HepG2 (cell line): Measurements from ENCODE around the gene DCAF15. TPM values are rescaled to one million over a fixed set of nuclear protein-coding genes. Genes with fewer than 3 reads are reported as not detected.

ENCODE experiments used
- ATAC-seq: fragments of 200-7000 bp; cut with Tn5 transposase; 3 replicates; pipeline ENCODE4 v1.9.1; 2020; ENCODE audit warnings: mild to moderate bottlenecking, moderate library complexity
- BruUV-seq: library from RNA; stranded (reverse); fragments of 400-500 nt; replicated peaks from 2 replicates; lab custom pipeline; 2021; lab: Mats Ljungman, UMichigan
- CTCF ChIA-PET: fragments of 300-600 bp; formaldehyde crosslinking; extraction: SDS; loops from one replicate; lab custom pipeline; 2021; ENCODE audit warnings: low total read pairs, inconsistent platforms, low intra/inter-chr PET ratio; lab: Yijun Ruan, JAX
- POLR2A ChIA-PET: fragments of 350-600 bp; sonication (Branson Sonifier 250); formaldehyde crosslinking; loops from one replicate; lab custom pipeline; 2020; ENCODE audit warnings: antibody characterized with exemption, inconsistent platforms; lab: Yijun Ruan, JAX
- DNase-seq: peaks from one replicate; pipeline ENCODE4 v3.0.0-alpha.2; 2015; ENCODE audit warnings: low spot score
- FAIRE-seq: peaks from 3 replicates; lab custom pipeline; 2011; peaks lifted over from hg19 to GRCh38; lab: Jason Lieb, UNC
- H2AFZ ChIP-seq: one replicate; pipeline ENCODE4 v1.6.1; 2011; ENCODE audit warnings: low read length, inconsistent platforms
- H3K27ac ChIP-seq: fragments of 300-600 bp; 3 replicates; pipeline ENCODE4 v1.8.0; 2011; ENCODE audit warnings: mixed run types, mild to moderate bottlenecking, mixed read lengths, low read length, inconsistent platforms; ENCODE audit not compliant: insufficient read depth; ENCODE audit errors: extremely low read length
- H3K27me3 ChIP-seq, 2 experiments: fragments of 200-600 bp in 1 of 2; 2 replicates in 1 of 2; 3 replicates in 1 of 2; pipeline versions ENCODE4 v1.6.0 to v1.8.0; 2011; ENCODE audit warnings: low read length in 2 of 2, mild to moderate bottlenecking in 2 of 2, moderate library complexity in 2 of 2, inconsistent platforms in 1 of 2; ENCODE audit not compliant: insufficient read depth in 2 of 2, control insufficient read depth in 1 of 2
- H3K36me3 ChIP-seq, 2 experiments: fragments of 200-600 bp in 1 of 2; replicated peaks in 1 of 2; 2 replicates in 1 of 2; 3 replicates in 1 of 2; pipeline versions ENCODE4 v1.5.1 to v1.8.0; 2011; ENCODE audit warnings: low read length in 2 of 2, inconsistent platforms in 1 of 2; ENCODE audit not compliant: insufficient read depth in 2 of 2, control insufficient read depth in 1 of 2
- H3K4me1 ChIP-seq: 2 replicates; pipeline ENCODE4 v1.5.1; 2012; ENCODE audit warnings: low read length, inconsistent platforms; ENCODE audit not compliant: insufficient read depth
- H3K4me2 ChIP-seq: 2 replicates; pipeline ENCODE4 v1.6.0; 2011; ENCODE audit warnings: low read depth, low read length, inconsistent platforms
- H3K4me3 ChIP-seq, 3 experiments: fragments of 200-600 bp in 1 of 3; sonication (generic), shearing (Covaris generic) in 1 of 3; replicated peaks in 1 of 3; 2 replicates each; pipeline ENCODE4 v1.5.1; 2011 to 2016; ENCODE audit warnings: low read length in 3 of 3, inconsistent platforms in 2 of 3, low read depth in 2 of 3, mild to moderate bottlenecking in 2 of 3, control low read depth in 1 of 3, mixed read lengths in 1 of 3; ENCODE audit not compliant: insufficient read depth in 1 of 3
- H3K79me2 ChIP-seq: one replicate; pipeline ENCODE4 v1.6.1; 2011; ENCODE audit warnings: low read length, inconsistent platforms; ENCODE audit not compliant: insufficient read depth
- H3K9ac ChIP-seq: 2 replicates; pipeline ENCODE4 v1.6.0; 2011; ENCODE audit warnings: mild to moderate bottlenecking, low read depth, low read length, inconsistent platforms; ENCODE audit not compliant: insufficient read depth
- H3K9me3 ChIP-seq: 2 replicates; pipeline ENCODE4 v1.5.1; 2012; ENCODE audit warnings: mild to moderate bottlenecking, low read length
- H4K20me1 ChIP-seq: 2 replicates; pipeline ENCODE4 v1.6.0; 2011; ENCODE audit warnings: inconsistent platforms, mild to moderate bottlenecking, low read length, moderate library complexity; ENCODE audit not compliant: insufficient read depth
- HMGXB3 ChIP-seq: sonication (generic); formaldehyde crosslinking; IDR thresholded peaks from 2 replicates; pipeline ENCODE4 v1.4.0; 2020; ENCODE audit warnings: missing genetic modification reagents, borderline replicate concordance
- TAF15 ChIP-seq: fragments of 200-400 bp; formaldehyde crosslinking; IDR thresholded peaks from one replicate; pipeline ENCODE4 v1.6.1; 2018; ENCODE audit warnings: mild to moderate bottlenecking, low read depth, low read length; ENCODE audit not compliant: poor library complexity, severe bottlenecking
- ZMYM3 ChIP-seq: sonication (generic); formaldehyde crosslinking; IDR thresholded peaks from 2 replicates; pipeline ENCODE4 v1.5.1; 2020; ENCODE audit warnings: mild to moderate bottlenecking, missing genetic modification reagents
- ZNF629 ChIP-seq: sonication (generic); formaldehyde crosslinking; conservative IDR thresholded peaks from 2 replicates; pipeline ENCODE4 v1.5.0; 2020; ENCODE audit warnings: missing genetic modification reagents
- ZNF724P ChIP-seq: sonication (generic); formaldehyde crosslinking; IDR thresholded peaks from 2 replicates; pipeline ENCODE4 v1.8.0; 2022; ENCODE audit warnings: missing genetic modification reagents, borderline replicate concordance
- WGBS: methylation state at CpG from one replicate; pipeline ENCODE4 v1.1.6; 2017; ENCODE audit warnings: low lambda C conversion rate; 5-methylcytosine and 5-hydroxymethylcytosine counted together
- in situ Hi-C: cut with HindIII; loops from 2 replicates; pipeline ENCODE4 v1.10.0; 2017; ENCODE audit warnings: low pct_unique_long_range_greater_than_20kb; ENCODE audit not compliant: extremely low pct_ligation_motif_present
- intact Hi-C: fragments of 100-400 bp; cut with micrococcal nuclease; formaldehyde crosslinking; loops from one replicate; pipeline ENCODE4 v1.10.0; 2022; ENCODE audit not compliant: unreplicated experiment
- polyA plus RNA-seq, 8 experiments: library from polyadenylated mRNA; depleted of rRNA in 3 of 8; stranded (reverse) in 7 of 8; unstranded in 1 of 8; fragments of >200 nt; fragmentation: Illumina TruSeq in 4 of 8; extraction: Trizol in 4 of 8; gene quantifications; 2 replicates each; pipeline versions ENCODE4 v1.2.1 to v1.2.3, GENCODE V29; 2011 to 2016; ENCODE audit warnings: low read depth in 4 of 8, missing spikeins in 1 of 8, mixed read lengths in 1 of 8; ENCODE audit not compliant: insufficient read depth in 1 of 8
- total RNA-seq, 5 experiments: library from RNA; depleted of rRNA; stranded (reverse); fragments of >200 nt; fragmentation: Illumina TruSeq; extraction: Trizol; gene quantifications; 2 replicates each; pipeline ENCODE4 v1.2.3, GENCODE V29; 2016; ENCODE audit warnings: low read depth in 1 of 5

Gene DCAF15
- total and polyA plus RNA-seq, 2 of the 13 experiments (the other 11 are each of a cell fraction or from before 2014, with no cell fraction given), result 13.6 to 14.0 TPM

DNA sequence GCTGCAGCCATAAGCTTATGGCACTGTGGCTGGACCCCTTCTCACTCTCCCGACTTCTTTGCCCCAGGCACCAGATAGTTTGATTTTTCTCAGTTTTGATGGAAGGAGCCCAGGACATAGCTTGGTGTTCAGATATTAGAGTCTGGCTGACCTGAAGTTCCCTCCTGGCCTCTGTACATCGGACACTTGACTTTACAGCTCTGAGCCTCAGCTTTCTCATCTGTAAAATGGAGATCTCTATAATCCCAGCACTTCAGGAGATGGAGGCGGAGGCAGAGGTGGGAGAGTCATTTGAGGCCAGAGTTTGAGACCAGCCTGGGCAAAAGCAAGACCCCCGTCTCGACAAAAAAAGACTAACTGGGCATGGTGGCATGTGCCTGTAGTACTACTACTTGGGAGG is 45.4 kb upstream of the DCAF15 start:
- peak overlapping the region; percentile 84 for H3K4me2 ChIP-seq
- TSS peak; percentile 75 for BruUV-seq
- H3K36me3 ChIP-seq, result peaks cover 0 to 7% of the 10 kb centered on the region in 2 experiments; a peak in 2 of 5 replicates
- no peak overlapping the region for H2AFZ ChIP-seq
- peak overlapping the region; percentile 81 to 92 (median 90) for H3K4me3 ChIP-seq
- DNase-seq, result no peak
- no peak for ATAC-seq
- H3K9ac ChIP-seq, result peak overlapping the region; percentile 85
- peak overlapping the region; percentile 73 for H3K27ac ChIP-seq
- FAIRE-seq, result no peak
- H3K9me3 ChIP-seq, result no peaks in the 10 kb centered on the region
- TF ChIP-seq ZNF629 (CRISPR knock-in tag), result peak; percentile 71
- TF ChIP-seq ZNF724P, result 0 out of 2 replicates have a peak, but pooled peaks have one; percentile 36
- TF ChIP-seq ZMYM3 (CRISPR knock-in tag), result 0 out of 2 replicates have a peak, but pooled peaks have one; percentile 20
- TF ChIP-seq TAF15, result no peak
- TF ChIP-seq HMGXB3 (CRISPR knock-in tag), result no peak
- 86% methylated on average over 5 of the region's 5 CpGs for WGBS
- ChIA-PET CTCF (no interaction called here), POLR2A (interaction anchor here (0.7 to 1.1 kb wide), 3 partner anchors 14 to 60 kb away, joined by 3 to 6 read pairs (median 3); partner anchors contain the start of gene DCAF15)
- H3K79me2 ChIP-seq, result no peaks in the 10 kb centered on the region
- H4K20me1 ChIP-seq, result no peaks in the 10 kb centered on the region
- H3K27me3 ChIP-seq, result no peaks in the 10 kb centered on the region
- H3K4me1 ChIP-seq, result peaks cover 24% of the 10 kb centered on the region
- intact Hi-C loops, result loop anchor here (2.0 kb wide), 1 partner anchor 116 kb away; no protein-coding TSS in a partner anchor
- in situ Hi-C loops, result no loop called here
